BLaER1 (cell line): ENCODE measurements around the gene LSG1.

Source experiments
- H3K27ac ChIP-seq: shearing (Covaris generic); formaldehyde crosslinking; 2 replicates; pipeline ENCODE4 v1.8.1; 2022
- H3K27me3 ChIP-seq: shearing (Covaris generic); formaldehyde crosslinking; 2 replicates; pipeline ENCODE4 v1.8.1; 2022
- H3K36me3 ChIP-seq: shearing (Covaris generic); formaldehyde crosslinking; 2 replicates; pipeline ENCODE4 v1.8.1; 2022
- H3K4me1 ChIP-seq: shearing (Covaris generic); formaldehyde crosslinking; 2 replicates; pipeline ENCODE4 v1.8.1; 2022
- H3K4me2 ChIP-seq: shearing (Covaris generic); formaldehyde crosslinking; 2 replicates; pipeline ENCODE4 v1.8.1; 2022
- H3K4me3 ChIP-seq: shearing (Covaris generic); formaldehyde crosslinking; 2 replicates; pipeline ENCODE4 v1.8.1; 2022
- H3K9ac ChIP-seq: shearing (Covaris generic); formaldehyde crosslinking; 2 replicates; pipeline ENCODE4 v1.8.1; 2022
- H3K9me3 ChIP-seq: shearing (Covaris generic); formaldehyde crosslinking; 2 replicates; pipeline ENCODE4 v1.8.1; 2022
- H4K20me1 ChIP-seq: shearing (Covaris generic); formaldehyde crosslinking; 2 replicates; pipeline ENCODE4 v1.8.1; 2022
- Cebpa-rat ChIP-seq: shearing (Covaris generic); IDR thresholded peaks from 2 replicates; pipeline ENCODE4 v1.8.1; 2022

LSG1 gene

DNA sequence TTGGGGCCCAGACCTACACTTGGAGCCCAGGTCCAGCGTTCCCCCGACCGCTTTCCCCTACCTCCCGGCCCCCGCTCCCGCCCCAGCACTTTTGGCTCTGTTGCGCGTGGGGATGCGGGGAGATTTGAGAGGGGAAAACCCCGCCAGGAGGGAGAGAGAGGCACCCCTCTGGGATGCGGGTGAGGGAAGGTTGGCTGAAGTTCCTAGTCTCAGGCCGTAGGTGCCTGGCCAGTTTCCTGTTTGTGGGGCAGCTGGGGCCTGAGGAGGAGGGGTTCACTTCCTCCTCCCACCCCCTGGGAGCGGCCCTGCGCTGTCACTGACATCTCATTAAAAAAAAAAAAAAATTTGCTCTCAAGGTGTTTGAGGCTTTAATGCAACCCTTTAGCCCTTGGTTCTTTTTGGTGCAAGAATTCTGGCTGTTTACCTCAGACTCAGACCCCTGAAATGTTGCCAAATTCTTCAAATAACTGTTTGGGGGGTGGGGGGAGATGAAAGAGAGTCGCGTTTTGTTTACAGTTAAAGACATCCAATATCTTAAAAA, 16.3 kb upstream of the LSG1 start:
- H3K36me3 ChIP-seq = no peaks in the 10 kb centered on the region
- no peaks in the 10 kb centered on the region for H3K9me3 ChIP-seq
- peak overlapping the region; percentile 94 for H3K4me3 ChIP-seq
- no peak for TF ChIP-seq Cebpa-rat
- no peaks in the 10 kb centered on the region for H3K27me3 ChIP-seq
- H3K4me2 ChIP-seq = peak overlapping the region; percentile 100
- H3K9ac ChIP-seq = peak overlapping the region; percentile 89
- H4K20me1 ChIP-seq = peaks cover 19% of the 10 kb centered on the region
- peak overlapping the region; percentile 87 for H3K27ac ChIP-seq
- H3K4me1 ChIP-seq = peaks cover 80% of the 10 kb centered on the region

DNA sequence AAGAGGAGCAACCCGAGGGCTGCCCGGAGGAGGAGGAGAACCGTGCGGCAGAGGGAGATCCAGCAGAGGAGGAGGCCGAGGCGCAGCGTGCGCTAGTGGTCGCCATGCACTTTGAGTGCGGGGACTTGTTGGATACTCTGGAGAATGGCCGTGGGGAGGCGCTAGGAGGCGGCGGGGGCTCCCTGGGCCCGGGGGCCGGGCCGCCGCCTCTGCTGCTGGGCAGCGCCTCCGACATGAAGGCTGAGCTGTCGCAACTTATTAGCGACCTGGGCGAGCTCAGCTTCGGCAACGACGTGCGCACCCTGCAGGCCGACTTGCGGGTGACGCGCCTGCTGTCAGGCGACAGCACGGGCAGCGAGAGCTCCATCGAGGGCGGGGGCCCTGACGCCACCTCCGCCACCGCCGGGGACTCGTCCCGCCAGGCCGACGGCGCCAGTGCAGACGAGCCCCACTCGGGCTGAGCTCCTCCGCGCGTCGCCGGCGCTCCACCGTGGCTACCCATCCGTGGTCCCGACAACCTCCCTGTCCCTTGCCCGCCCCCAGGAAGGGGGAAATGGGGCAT, 15.7 kb upstream of the LSG1 start:
- H3K4me1 ChIP-seq = peaks cover 80% of the 10 kb centered on the region
- peak overlapping the region; percentile 87 for H3K27ac ChIP-seq
- H3K36me3 ChIP-seq = no peaks in the 10 kb centered on the region
- H3K9me3 ChIP-seq = no peaks in the 10 kb centered on the region
- peak overlapping the region; percentile 100 for H3K4me2 ChIP-seq
- H3K9ac ChIP-seq = peak overlapping the region; percentile 89
- H4K20me1 ChIP-seq = peaks cover 19% of the 10 kb centered on the region
- TF ChIP-seq Cebpa-rat = peak; percentile 30; the same call in 1 of the 2 replicates
- H3K4me3 ChIP-seq = peak overlapping the region; percentile 94
- H3K27me3 ChIP-seq = no peaks in the 10 kb centered on the region

DNA sequence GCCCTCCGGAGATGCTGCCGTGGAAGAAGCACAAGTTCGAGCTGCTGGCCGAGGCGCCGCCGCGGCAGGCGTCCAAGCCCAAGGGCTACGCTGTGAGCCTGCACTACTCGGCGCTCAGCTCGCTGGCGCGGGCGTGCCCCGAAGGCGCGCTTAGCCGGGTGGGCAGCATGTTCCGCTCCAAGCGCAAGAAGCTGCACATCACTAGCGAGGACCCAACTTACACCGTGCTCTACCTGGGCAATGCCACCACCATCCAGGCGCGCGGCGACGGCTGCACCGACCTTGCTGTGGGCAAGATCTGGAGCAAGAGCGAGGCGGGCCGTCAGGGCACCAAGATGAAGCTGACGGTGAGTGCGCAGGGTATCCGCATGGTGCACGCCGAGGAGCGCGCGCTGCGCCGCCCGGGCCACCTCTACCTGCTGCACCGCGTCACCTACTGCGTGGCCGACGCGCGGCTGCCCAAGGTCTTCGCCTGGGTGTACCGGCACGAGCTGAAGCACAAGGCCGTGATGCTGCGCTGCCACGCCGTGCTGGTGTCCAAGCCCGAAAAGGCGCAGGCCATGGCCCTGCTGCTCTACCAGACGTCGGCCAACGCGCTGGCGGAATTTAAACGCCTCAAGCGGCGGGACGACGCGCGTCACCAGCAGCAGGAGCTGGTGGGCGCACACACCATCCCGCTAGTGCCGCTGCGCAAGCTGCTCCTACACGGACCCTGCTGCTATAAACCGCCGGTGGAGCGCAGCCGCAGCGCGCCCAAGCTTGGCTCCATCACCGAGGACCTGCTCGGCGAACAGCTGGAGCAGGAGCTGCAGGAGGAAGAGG, 15.0 kb upstream of the LSG1 start:
- Histone ChIP-seq H3K9ac (peak overlapping the region; percentile 89), H3K27ac (peak overlapping the region; percentile 87), H3K4me3 (peak overlapping the region; percentile 94), H3K9me3 (no peaks in the 10 kb centered on the region), H3K4me2 (peak overlapping the region; percentile 100), H3K36me3 (no peaks in the 10 kb centered on the region), H4K20me1 (peaks cover 19% of the 10 kb centered on the region), H3K27me3 (no peaks in the 10 kb centered on the region), H3K4me1 (peaks cover 80% of the 10 kb centered on the region)
- no peak for TF ChIP-seq Cebpa-rat

- peak overlapping the region; percentile 100 for H3K4me2 ChIP-seq
- peak overlapping the region; percentile 87 for H3K27ac ChIP-seq
- peak overlapping the region; percentile 94 for H3K4me3 ChIP-seq
- peaks cover 75% of the 10 kb centered on the region for H3K4me1 ChIP-seq
- H3K36me3 ChIP-seq = no peaks in the 10 kb centered on the region
- no peak for TF ChIP-seq Cebpa-rat
- peaks cover 19% of the 10 kb centered on the region for H4K20me1 ChIP-seq
- no peaks in the 10 kb centered on the region for H3K27me3 ChIP-seq
- no peaks in the 10 kb centered on the region for H3K9me3 ChIP-seq
- H3K9ac ChIP-seq = peak overlapping the region; percentile 89
Observed at GRCh38 chr3:194686414-194686815, 14.4 kb upstream of the LSG1 start.

DNA sequence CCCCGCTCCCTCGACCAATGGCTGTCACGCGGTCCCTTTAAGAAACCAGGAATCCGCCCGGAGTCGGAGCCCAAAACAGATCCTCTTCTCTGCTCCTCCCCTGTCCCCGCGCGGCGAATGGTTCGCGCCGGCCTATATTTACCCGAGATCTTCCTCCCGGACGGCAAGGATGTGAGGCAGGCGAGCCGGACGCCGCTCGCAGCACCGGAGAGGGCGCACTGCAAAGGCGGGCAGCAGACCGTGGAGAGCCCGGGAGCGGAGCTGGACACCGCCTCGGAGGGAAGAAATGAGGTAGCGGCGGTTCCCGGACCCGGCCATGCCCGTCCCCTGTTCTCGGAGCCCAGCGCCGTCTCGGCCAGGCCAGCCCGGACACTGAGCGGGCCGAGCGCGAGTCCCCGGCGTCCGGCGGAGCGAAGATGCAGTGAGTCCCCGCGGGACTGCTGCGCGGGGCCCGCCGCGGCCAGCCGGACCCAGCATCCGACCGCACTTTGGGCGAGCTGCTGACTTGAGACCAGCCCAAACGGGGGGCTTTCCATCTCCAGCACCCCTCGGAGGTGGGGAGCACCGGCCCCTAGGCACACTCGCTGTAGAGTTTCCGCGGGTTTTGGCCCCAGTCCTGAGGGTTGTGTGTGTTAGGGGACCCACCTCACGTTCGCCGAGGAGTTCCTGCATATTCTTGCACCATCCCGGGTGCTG, 13.9 kb upstream of the LSG1 start, which contains the start of gene FAM43A:
Gene FAM43A (plus strand): TSS at position 166 of the 696 bp plus-strand sequence. CDS start 944 bp downstream, outside the sequence.
- Histone ChIP-seq H3K4me2 (peak within 1 kb of the TSS; percentile 100), H3K27me3 (no peaks in the 10 kb centered on the region), H3K4me1 (peaks cover 69% of the 10 kb centered on the region)

DNA sequence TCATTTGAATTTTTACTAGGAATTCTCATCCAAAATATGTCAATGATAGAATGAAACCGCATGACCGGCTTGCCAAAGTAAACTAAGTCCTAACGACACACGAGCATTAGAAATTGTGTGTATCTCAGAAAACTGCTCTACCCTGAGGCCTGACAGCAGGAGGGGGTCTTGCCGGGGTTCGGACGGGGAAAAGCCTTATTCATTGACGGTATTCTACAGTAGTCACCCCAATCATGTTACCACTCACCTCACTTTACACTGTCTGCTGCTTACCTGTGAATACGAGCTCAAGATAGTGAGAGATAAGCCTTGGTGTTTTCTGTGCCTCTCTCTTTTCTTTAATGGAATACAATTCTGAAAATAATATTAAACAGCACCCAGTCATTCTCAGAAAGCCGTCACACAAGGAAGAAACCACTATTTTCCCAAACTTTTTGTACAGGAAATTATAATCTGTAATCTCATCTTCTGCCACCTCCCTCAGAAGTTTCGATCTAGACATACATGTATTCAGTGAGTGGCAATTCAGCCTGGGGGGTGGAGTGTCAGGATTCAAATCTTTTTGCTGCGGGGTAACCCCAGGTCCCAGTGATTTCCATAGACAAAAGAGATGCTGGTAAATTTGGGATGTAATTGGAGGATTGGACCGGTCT, 13.2 kb upstream of the LSG1 start:
- TF ChIP-seq Cebpa-rat = no peak
- Histone ChIP-seq H3K4me3 (peak overlapping the region; percentile 94), H3K27ac (peak overlapping the region; percentile 87), H3K36me3 (no peaks in the 10 kb centered on the region), H3K4me1 (peaks cover 62% of the 10 kb centered on the region), H3K9ac (peak overlapping the region; percentile 89), H4K20me1 (peaks cover 19% of the 10 kb centered on the region), H3K27me3 (no peaks in the 10 kb centered on the region), H3K4me2 (peak overlapping the region; percentile 100), H3K9me3 (no peaks in the 10 kb centered on the region)

More for the DNA sequence above, 13.9 kb upstream of the LSG1 start, which contains the start of gene FAM43A:
- Histone ChIP-seq H3K27ac (peak within 1 kb of the TSS; percentile 87), H3K4me3 (peak within 1 kb of the TSS; percentile 94), H3K9me3 (no peaks in the 10 kb centered on the region), H3K9ac (peak within 1 kb of the TSS; percentile 89), H4K20me1 (peaks cover 19% of the 10 kb centered on the region), H3K36me3 (no peaks in the 10 kb centered on the region)
- TF ChIP-seq Cebpa-rat = no peak

DNA sequence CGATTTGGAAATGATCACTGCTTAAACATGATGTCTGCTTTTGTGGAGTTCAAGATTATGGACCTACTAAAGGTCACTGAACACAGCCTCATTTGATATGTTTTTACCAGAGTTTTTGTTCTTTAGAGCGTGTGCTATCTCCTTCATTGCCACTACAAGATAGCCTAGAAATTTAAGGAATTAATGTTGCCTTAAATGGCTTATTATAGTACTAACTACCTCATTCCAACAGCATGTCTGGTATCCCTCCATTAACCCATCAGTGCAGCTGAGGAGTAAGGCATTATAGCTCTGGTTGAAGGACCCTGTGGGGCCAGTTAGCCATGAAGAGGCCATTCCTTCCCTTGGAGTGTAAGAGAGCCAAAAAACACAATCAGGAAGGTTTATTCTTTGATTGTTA, 11.4 kb upstream of the LSG1 start:
- no peak for TF ChIP-seq Cebpa-rat
- H3K9ac ChIP-seq = no peak overlapping the region
- no peaks in the 10 kb centered on the region for H3K9me3 ChIP-seq
- no peaks in the 10 kb centered on the region for H3K27me3 ChIP-seq
- H3K4me2 ChIP-seq = peak overlapping the region; percentile 64; the same call in 1 of the 2 replicates
- H3K36me3 ChIP-seq = no peaks in the 10 kb centered on the region
- peaks cover 44% of the 10 kb centered on the region for H3K4me1 ChIP-seq
- H4K20me1 ChIP-seq = peaks cover 19% of the 10 kb centered on the region
- H3K27ac ChIP-seq = no peak overlapping the region
- no peak overlapping the region for H3K4me3 ChIP-seq

GRCh38 chr3:194682694-194683310, 10.8 kb upstream of the LSG1 start:
- peak overlapping the region; percentile 64 for H3K4me2 ChIP-seq
- no peak overlapping the region for H3K9ac ChIP-seq
- peaks cover 19% of the 10 kb centered on the region for H4K20me1 ChIP-seq
- no peak overlapping the region for H3K27ac ChIP-seq
- no peak for TF ChIP-seq Cebpa-rat
- no peaks in the 10 kb centered on the region for H3K27me3 ChIP-seq
- no peaks in the 10 kb centered on the region for H3K9me3 ChIP-seq
- no peaks in the 10 kb centered on the region for H3K36me3 ChIP-seq
- H3K4me3 ChIP-seq = no peak overlapping the region
- peaks cover 39% of the 10 kb centered on the region for H3K4me1 ChIP-seq

GRCh38 chr3:194682189-194682693, 10.2 kb upstream of the LSG1 start:
- H3K27ac ChIP-seq = no peak overlapping the region
- H3K27me3 ChIP-seq = no peaks in the 10 kb centered on the region
- peak overlapping the region; percentile 64; the same call in 1 of the 2 replicates for H3K4me2 ChIP-seq
- no peak overlapping the region for H3K9ac ChIP-seq
- peaks cover 37% of the 10 kb centered on the region for H3K4me1 ChIP-seq
- H4K20me1 ChIP-seq = peaks cover 15% of the 10 kb centered on the region
- TF ChIP-seq Cebpa-rat = no peak
- no peaks in the 10 kb centered on the region for H3K9me3 ChIP-seq
- H3K36me3 ChIP-seq = no peaks in the 10 kb centered on the region
- H3K4me3 ChIP-seq = no peak overlapping the region
